ENCODE results near the gene EXOC7. TPM values are rescaled to one million over a fixed set of nuclear protein-coding genes. Genes with fewer than 3 reads are reported as not detected.
"Not testable (repeated sequence)": the region's sequence is repeated elsewhere in the genome, so short reads cannot be mapped to it uniquely, and the experiment has no call there.

EXOC7 gene
- polyA plus RNA-seq, 3 donors: 30.7 to 86.5 (median 42.4) TPM

DNA sequence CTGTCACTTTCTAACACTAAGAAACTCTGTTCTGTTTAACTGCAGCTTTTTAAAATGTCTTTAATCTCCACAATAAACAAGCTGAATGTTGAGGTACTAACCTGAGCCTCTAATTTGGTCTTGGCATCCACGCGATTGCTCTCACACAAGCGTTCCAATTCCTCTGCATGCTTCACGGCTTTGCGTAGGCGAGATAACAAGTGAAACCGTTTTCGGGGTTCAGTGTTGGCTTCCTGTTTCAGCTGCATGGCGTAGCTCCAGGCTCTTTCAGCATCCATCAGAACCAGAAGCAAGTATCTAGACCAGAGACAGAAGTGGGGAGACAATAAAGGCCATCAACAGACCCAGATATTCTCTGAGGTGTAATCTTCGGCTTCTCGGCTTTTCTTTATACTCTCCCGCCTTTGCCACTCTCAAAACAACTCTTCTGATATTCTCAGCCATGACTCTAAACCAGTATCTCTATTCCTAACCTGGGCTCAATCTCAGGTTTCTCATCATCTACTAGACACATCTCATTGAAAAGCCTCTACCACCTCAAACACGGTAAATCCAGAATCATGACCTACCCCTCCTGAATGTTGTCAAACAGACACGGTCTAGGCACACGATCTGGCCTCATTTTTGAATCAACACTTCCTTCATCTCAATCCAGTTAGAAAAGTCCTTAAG lies 39.6 kb downstream of the EXOC7 start:
- H3K27ac ChIP-seq (ENCODE audit: low read depth in 1 of 2, low read length in 2 of 2): no peak overlapping the region
- no peak for DNase-seq

DNA sequence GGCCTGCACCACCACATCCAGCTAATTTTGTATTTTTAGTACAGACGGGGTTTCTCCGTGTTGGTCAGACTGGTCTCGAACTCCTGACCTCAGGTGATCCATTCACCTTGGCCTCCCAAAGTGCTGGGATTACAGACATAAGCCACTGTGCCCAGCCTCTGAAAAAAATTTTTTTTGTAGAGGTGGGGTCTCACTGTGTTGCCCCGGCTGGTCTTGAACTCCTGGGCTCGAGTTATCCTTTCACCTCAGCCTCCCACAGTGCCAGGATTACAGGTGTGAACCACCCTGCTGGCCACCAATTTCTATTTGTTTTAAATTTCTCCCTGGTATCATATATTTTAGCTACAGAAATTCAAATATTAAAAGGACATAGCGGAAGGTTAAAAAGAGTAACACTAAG lies 45.3 kb downstream of the EXOC7 start:
- H3K4me1 Mint-ChIP-seq; H3K9me3 Mint-ChIP-seq; H3K4me3 ChIP-seq (replicated peaks in 1 of 3; ENCODE audit: low read depth in 2 of 3, low read length in 3 of 3); H3K4me3 Mint-ChIP-seq; H3K27ac Mint-ChIP-seq; DNase-seq; H4K20me1 ChIP-seq (ENCODE audit: insufficient read depth, low read length); H3K9me3 ChIP-seq (replicated peaks in 1 of 2; ENCODE audit: control insufficient read depth in 1 of 2, insufficient read depth in 1 of 2, low read length in 2 of 2); H2AFZ ChIP-seq (ENCODE audit: insufficient read depth, low read depth, low read length, poor library complexity, severe bottlenecking); intact Hi-C loops (cut with micrococcal nuclease); H3K4me2 ChIP-seq (replicated peaks; ENCODE audit: extremely low read depth, low read length, poor library complexity, severe bottlenecking); H3K27me3 ChIP-seq (ENCODE audit: control insufficient read depth in 2 of 2, insufficient read depth in 2 of 2, low read length in 2 of 2); H3K79me2 ChIP-seq (ENCODE audit: insufficient read depth, low read length); H3K4me1 ChIP-seq (ENCODE audit: control insufficient read depth in 1 of 2, insufficient read depth in 2 of 2, low read length in 2 of 2); H3K27me3 Mint-ChIP-seq (ENCODE audit: low read depth in 3 of 3); H3K9ac ChIP-seq (ENCODE audit: insufficient read depth, low read length, poor library complexity, severe bottlenecking); H3K27ac ChIP-seq (ENCODE audit: low read depth in 1 of 2, low read length in 2 of 2): not testable (repeated sequence)
- WGBS (ENCODE audit: insufficient coverage): 60% methylated on average over 1 of the region's 6 CpGs
- H3K36me3 ChIP-seq (replicated peaks in 1 of 2; ENCODE audit: control insufficient read depth in 1 of 2, insufficient read depth in 2 of 2, low read length in 2 of 2): peaks cover 82 to 96% of the 10 kb centered on the region in 2 donors
- peaks cover 76 to 97% of the 10 kb centered on the region in 2 donors for H3K36me3 Mint-ChIP-seq

More for the DNA sequence above, 39.6 kb downstream of the EXOC7 start:
- Histone ChIP-seq H4K20me1 (ENCODE audit: insufficient read depth, low read length) (peaks cover 14% of the 10 kb centered on the region), H3K9me3 (replicated peaks in 1 of 2; ENCODE audit: control insufficient read depth in 1 of 2, insufficient read depth in 1 of 2, low read length in 2 of 2) (no peaks in the 10 kb centered on the region), H2AFZ (ENCODE audit: insufficient read depth, low read depth, low read length, poor library complexity, severe bottlenecking) (no peak overlapping the region), H3K36me3 (replicated peaks in 1 of 2; ENCODE audit: control insufficient read depth in 1 of 2, insufficient read depth in 2 of 2, low read length in 2 of 2) (peaks cover 81 to 93% of the 10 kb centered on the region in 2 donors), H3K4me3 (replicated peaks in 1 of 3; ENCODE audit: low read depth in 2 of 3, low read length in 3 of 3) (no peak overlapping the region), H3K79me2 (ENCODE audit: insufficient read depth, low read length) (peaks cover 16% of the 10 kb centered on the region), H3K27me3 (ENCODE audit: control insufficient read depth in 2 of 2, insufficient read depth in 2 of 2, low read length in 2 of 2) (no peaks in the 10 kb centered on the region), H3K4me2 (replicated peaks; ENCODE audit: extremely low read depth, low read length, poor library complexity, severe bottlenecking) (no peak overlapping the region), H3K9ac (ENCODE audit: insufficient read depth, low read length, poor library complexity, severe bottlenecking) (no peak overlapping the region), H3K4me1 (ENCODE audit: control insufficient read depth in 1 of 2, insufficient read depth in 2 of 2, low read length in 2 of 2) (no peaks in the 10 kb centered on the region)
- H3K9me3 Mint-ChIP-seq: no peaks in the 10 kb centered on the region
- intact Hi-C loops (cut with micrococcal nuclease): no loop called here
- no peaks in the 10 kb centered on the region for H3K4me1 Mint-ChIP-seq
- peak overlapping the region in 2 of 7 donors; percentile 38 to 70 for H3K27ac Mint-ChIP-seq
- 93% methylated on average over 15 of the region's 15 CpGs for WGBS (ENCODE audit: insufficient coverage)
- peaks cover 0 to 1% (median 0%) of the 10 kb centered on the region in 3 donors for H3K27me3 Mint-ChIP-seq (ENCODE audit: low read depth in 3 of 3)
- TF ChIP-seq, protein P1, sequence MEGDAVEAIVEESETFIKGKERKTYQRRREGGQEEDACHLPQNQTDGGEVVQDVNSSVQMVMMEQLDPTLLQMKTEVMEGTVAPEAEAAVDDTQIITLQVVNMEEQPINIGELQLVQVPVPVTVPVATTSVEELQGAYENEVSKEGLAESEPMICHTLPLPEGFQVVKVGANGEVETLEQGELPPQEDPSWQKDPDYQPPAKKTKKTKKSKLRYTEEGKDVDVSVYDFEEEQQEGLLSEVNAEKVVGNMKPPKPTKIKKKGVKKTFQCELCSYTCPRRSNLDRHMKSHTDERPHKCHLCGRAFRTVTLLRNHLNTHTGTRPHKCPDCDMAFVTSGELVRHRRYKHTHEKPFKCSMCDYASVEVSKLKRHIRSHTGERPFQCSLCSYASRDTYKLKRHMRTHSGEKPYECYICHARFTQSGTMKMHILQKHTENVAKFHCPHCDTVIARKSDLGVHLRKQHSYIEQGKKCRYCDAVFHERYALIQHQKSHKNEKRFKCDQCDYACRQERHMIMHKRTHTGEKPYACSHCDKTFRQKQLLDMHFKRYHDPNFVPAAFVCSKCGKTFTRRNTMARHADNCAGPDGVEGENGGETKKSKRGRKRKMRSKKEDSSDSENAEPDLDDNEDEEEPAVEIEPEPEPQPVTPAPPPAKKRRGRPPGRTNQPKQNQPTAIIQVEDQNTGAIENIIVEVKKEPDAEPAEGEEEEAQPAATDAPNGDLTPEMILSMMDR (IDR thresholded peaks at IDR 0.05): no peak
- peaks cover 82 to 97% of the 10 kb centered on the region in 2 donors for H3K36me3 Mint-ChIP-seq
- no peak overlapping the region for H3K4me3 Mint-ChIP-seq
